Measurements from ENCODE around the gene SYDE2. TPM values are rescaled to one million over a fixed set of nuclear protein-coding genes. Genes with fewer than 3 reads are reported as not detected.

SYDE2 gene
- total and polyA plus RNA-seq, 2 experiments from 2014 or later = 5.5 to 14.9 TPM

DNA sequence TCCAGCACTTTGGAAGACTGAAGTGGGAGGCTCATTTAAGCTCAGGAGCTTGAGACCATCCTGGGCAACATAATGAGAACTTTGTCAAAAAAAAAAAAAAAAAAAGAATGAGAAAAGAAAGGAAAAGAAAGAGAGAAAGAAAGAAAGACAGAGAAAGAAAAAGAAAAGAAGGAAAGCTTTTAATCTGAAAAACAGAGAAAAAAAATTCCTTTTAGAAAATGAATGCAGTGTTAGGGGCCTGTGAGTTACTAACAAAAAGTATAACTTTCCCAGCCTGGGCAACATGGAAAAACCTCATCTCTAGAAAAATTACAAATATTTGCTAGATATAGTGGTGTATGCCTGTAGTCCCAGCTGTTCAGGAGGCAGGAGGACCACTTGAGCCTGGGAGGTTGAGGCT is 15.9 kb upstream of the SYDE2 start:
- Histone ChIP-seq H3K9me2 (replicated peaks; ENCODE audit: insufficient read depth) (no peaks in the 10 kb centered on the region), H3K36me3 (replicated peaks; ENCODE audit: insufficient read depth, low read depth) (no peaks in the 10 kb centered on the region), H3K4me2 (no peak overlapping the region), H3K27me3 (no peaks in the 10 kb centered on the region), H3K4me3 (no peak overlapping the region), H3K79me2 (no peaks in the 10 kb centered on the region), H3K4me1 (ENCODE audit: insufficient read depth) (peaks cover 16% of the 10 kb centered on the region), H2AFZ (no peak overlapping the region), H3K9me3 (ENCODE audit: low read depth) (no peaks in the 10 kb centered on the region), H3K27ac (no peak overlapping the region), H4K20me1 (ENCODE audit: insufficient read depth, poor library complexity, severe bottlenecking) (no peaks in the 10 kb centered on the region)
- no peak for DNase-seq (ENCODE audit: low spot score)
- TF ChIP-seq, protein P1, sequence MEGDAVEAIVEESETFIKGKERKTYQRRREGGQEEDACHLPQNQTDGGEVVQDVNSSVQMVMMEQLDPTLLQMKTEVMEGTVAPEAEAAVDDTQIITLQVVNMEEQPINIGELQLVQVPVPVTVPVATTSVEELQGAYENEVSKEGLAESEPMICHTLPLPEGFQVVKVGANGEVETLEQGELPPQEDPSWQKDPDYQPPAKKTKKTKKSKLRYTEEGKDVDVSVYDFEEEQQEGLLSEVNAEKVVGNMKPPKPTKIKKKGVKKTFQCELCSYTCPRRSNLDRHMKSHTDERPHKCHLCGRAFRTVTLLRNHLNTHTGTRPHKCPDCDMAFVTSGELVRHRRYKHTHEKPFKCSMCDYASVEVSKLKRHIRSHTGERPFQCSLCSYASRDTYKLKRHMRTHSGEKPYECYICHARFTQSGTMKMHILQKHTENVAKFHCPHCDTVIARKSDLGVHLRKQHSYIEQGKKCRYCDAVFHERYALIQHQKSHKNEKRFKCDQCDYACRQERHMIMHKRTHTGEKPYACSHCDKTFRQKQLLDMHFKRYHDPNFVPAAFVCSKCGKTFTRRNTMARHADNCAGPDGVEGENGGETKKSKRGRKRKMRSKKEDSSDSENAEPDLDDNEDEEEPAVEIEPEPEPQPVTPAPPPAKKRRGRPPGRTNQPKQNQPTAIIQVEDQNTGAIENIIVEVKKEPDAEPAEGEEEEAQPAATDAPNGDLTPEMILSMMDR (IDR thresholded peaks at IDR 0.05; ENCODE audit: poor library complexity) = no peak
- TF ChIP-seq EZH2phosphoT487 (IDR thresholded peaks at IDR 0.05; ENCODE audit: low read depth, severe bottlenecking, unreplicated experiment) = no peak
- TF ChIP-seq EZH2 (IDR thresholded peaks at IDR 0.05; ENCODE audit: borderline replicate concordance) = no peak

DNA sequence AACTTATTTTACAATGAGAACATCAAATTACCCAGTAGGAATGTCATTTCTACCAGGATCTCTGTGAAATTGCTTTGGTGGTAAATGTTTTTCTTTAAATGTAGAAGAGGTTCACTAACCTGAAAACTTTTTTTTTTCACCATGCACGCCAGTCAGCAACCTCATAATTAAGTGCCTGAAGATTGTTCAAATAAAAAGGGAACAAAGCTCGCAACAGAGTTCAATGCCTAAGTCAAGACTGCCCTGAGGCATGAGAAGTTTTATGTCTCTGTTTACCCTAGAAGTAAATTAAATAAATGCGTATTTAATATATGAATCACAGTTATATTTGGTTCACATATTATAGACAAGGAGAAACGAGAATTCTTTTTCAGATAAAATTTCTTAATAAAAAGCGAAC is 13.8 kb upstream of the SYDE2 start:
- Histone ChIP-seq H2AFZ (no peak overlapping the region), H3K27ac (no peak overlapping the region), H3K9me3 (ENCODE audit: low read depth) (no peaks in the 10 kb centered on the region), H3K4me2 (peak overlapping the region; percentile 53), H3K79me2 (no peaks in the 10 kb centered on the region), H3K9me2 (replicated peaks; ENCODE audit: insufficient read depth) (no peaks in the 10 kb centered on the region), H3K4me1 (ENCODE audit: insufficient read depth) (peaks cover 8% of the 10 kb centered on the region), H3K27me3 (no peaks in the 10 kb centered on the region), H3K36me3 (replicated peaks; ENCODE audit: insufficient read depth, low read depth) (no peaks in the 10 kb centered on the region), H3K4me3 (no peak overlapping the region), H4K20me1 (ENCODE audit: insufficient read depth, poor library complexity, severe bottlenecking) (no peaks in the 10 kb centered on the region)
- 48% methylated on average over 5 of the region's 5 CpGs for WGBS (ENCODE audit: low lambda C conversion rate, missing lambda C conversion rate)
- TF ChIP-seq EZH2 (IDR thresholded peaks at IDR 0.05; ENCODE audit: borderline replicate concordance) (no peak), EZH2phosphoT487 (IDR thresholded peaks at IDR 0.05; ENCODE audit: low read depth, severe bottlenecking, unreplicated experiment) (no peak)
- TF ChIP-seq, protein P1 (IDR thresholded peaks at IDR 0.05; ENCODE audit: poor library complexity) = no peak
- DNase-seq (ENCODE audit: low spot score) = no peak

DNA sequence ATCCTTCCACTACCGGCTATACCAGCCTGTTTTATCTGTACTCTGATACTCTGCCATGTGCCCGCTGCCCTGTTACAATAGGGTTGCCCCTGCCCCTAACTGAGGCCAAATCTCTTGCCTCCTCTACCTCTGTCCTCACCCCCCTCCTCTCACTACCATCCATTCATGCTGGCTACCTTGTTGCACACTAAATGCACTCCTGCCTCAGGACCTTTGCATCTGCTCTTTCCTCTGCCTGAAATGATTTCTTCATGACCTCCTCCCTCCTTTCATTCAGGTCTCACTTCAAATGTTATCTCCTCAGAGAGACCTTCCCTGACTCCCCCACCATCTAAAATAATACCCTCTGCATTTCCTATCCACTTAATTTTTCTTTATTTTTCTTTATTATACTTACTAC is 7.7 kb upstream of the SYDE2 start:
- TF ChIP-seq EZH2phosphoT487 (IDR thresholded peaks at IDR 0.05; ENCODE audit: low read depth, severe bottlenecking, unreplicated experiment) (no peak), EZH2 (IDR thresholded peaks at IDR 0.05; ENCODE audit: borderline replicate concordance) (no peak)
- TF ChIP-seq, protein P1 (IDR thresholded peaks at IDR 0.05; ENCODE audit: poor library complexity) = no peak
- DNase-seq (ENCODE audit: low spot score) = no peak
- no peaks in the 10 kb centered on the region for H3K4me1 ChIP-seq (ENCODE audit: insufficient read depth)
- no peak overlapping the region for H2AFZ ChIP-seq
- no peaks in the 10 kb centered on the region for H3K9me3 ChIP-seq (ENCODE audit: low read depth)
- no peak overlapping the region for H3K4me3 ChIP-seq
- H3K9me2 ChIP-seq (replicated peaks; ENCODE audit: insufficient read depth) = no peaks in the 10 kb centered on the region
- H3K4me2 ChIP-seq = no peak overlapping the region
- no peaks in the 10 kb centered on the region for H3K79me2 ChIP-seq
- H3K36me3 ChIP-seq (replicated peaks; ENCODE audit: insufficient read depth, low read depth) = no peaks in the 10 kb centered on the region
- no peaks in the 10 kb centered on the region for H3K27me3 ChIP-seq
- WGBS (ENCODE audit: low lambda C conversion rate, missing lambda C conversion rate) = 76% methylated on average over 2 of the region's 2 CpGs
- no peaks in the 10 kb centered on the region for H4K20me1 ChIP-seq (ENCODE audit: insufficient read depth, poor library complexity, severe bottlenecking)
- no peak overlapping the region for H3K27ac ChIP-seq

Measured in hepatocyte (in vitro differentiated cells).